ENCODE data around the gene MXRA7.

Gene MXRA7

DNA sequence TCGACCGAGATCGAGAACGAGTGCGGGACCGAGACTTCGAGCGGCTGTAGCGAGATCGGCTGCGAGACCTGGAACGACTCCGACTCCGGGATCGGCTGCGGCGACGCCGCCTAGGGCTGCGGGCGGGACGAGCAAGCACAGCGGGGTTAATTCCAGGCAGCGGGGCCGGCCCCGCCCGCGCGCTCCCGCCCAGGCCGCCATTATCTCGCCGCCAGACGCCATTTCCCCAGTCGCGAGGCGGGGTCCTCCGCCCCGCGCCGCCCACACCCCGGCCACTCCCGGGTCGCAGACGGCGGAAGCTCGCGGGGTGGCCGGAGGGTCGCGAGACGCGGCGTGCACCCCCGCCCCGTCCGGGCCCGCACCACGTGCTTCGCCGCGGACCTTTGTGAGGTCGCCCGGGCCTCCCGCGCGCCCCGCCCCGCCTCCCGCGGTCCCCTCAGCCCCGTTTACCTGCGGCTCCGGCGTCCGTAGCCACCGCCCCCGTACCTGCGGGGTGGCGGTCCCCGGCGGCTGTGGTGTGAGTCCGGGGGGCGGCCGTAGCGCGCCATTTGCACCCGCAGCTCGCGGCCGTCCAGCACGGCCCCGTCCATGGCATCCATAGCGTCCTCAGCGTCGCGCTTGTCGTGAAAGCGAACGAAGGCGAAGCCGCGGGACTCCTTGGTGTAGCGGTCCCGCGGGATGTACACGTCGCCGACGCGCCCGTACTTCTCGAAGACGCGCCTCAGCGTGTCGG lies 25.8 kb upstream of the MXRA7 start (continued):
- TF ChIP-seq ZNF311 (tag by site-specific recombination; IDR thresholded peaks at IDR 0.05; ENCODE audit: borderline replicate concordance) (no peak), ZNF571 (tag by site-specific recombination; IDR thresholded peaks at IDR 0.05) (no peak), ZNF558 (tag by site-specific recombination; IDR thresholded peaks at IDR 0.05) (no peak), IKZF3 (tag by site-specific recombination; IDR thresholded peaks at IDR 0.05) (0 out of 2 replicates have a peak, but pooled peaks have one; percentile 25), ZNF530 (tag by site-specific recombination; IDR thresholded peaks at IDR 0.05; ENCODE audit: low read depth) (no peak), ZIC2 (tag by site-specific recombination; IDR thresholded peaks at IDR 0.05) (peak; percentile 41; the same call in 1 of the 2 replicates), GLIS2 (tag by site-specific recombination; IDR thresholded peaks at IDR 0.05) (peak; percentile 49), ZNF792 (tag by site-specific recombination; IDR thresholded peaks at IDR 0.05) (no peak; the same call in 1 of the 2 replicates), ZBTB17 (tag by site-specific recombination; IDR thresholded peaks at IDR 0.05) (peak; percentile 94), ZNF341 (tag by site-specific recombination; IDR thresholded peaks at IDR 0.05; ENCODE audit: low read depth) (peak; percentile 19; the same call in 1 of the 2 replicates), ZNF521 (tag by site-specific recombination; IDR thresholded peaks at IDR 0.05) (no peak), ZNF747 (tag by site-specific recombination; IDR thresholded peaks at IDR 0.05) (no peak), TRIM28 (IDR thresholded peaks at IDR 0.05; ENCODE audit: borderline replicate concordance, low read length) (no peak), GFI1B (tag by site-specific recombination; IDR thresholded peaks at IDR 0.05) (no peak)
- TF ChIP-seq, protein P1, sequence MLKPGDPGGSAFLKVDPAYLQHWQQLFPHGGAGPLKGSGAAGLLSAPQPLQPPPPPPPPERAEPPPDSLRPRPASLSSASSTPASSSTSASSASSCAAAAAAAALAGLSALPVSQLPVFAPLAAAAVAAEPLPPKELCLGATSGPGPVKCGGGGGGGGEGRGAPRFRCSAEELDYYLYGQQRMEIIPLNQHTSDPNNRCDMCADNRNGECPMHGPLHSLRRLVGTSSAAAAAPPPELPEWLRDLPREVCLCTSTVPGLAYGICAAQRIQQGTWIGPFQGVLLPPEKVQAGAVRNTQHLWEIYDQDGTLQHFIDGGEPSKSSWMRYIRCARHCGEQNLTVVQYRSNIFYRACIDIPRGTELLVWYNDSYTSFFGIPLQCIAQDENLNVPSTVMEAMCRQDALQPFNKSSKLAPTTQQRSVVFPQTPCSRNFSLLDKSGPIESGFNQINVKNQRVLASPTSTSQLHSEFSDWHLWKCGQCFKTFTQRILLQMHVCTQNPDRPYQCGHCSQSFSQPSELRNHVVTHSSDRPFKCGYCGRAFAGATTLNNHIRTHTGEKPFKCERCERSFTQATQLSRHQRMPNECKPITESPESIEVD (tag by site-specific recombination; IDR thresholded peaks at IDR 0.05), result no peak

DNA sequence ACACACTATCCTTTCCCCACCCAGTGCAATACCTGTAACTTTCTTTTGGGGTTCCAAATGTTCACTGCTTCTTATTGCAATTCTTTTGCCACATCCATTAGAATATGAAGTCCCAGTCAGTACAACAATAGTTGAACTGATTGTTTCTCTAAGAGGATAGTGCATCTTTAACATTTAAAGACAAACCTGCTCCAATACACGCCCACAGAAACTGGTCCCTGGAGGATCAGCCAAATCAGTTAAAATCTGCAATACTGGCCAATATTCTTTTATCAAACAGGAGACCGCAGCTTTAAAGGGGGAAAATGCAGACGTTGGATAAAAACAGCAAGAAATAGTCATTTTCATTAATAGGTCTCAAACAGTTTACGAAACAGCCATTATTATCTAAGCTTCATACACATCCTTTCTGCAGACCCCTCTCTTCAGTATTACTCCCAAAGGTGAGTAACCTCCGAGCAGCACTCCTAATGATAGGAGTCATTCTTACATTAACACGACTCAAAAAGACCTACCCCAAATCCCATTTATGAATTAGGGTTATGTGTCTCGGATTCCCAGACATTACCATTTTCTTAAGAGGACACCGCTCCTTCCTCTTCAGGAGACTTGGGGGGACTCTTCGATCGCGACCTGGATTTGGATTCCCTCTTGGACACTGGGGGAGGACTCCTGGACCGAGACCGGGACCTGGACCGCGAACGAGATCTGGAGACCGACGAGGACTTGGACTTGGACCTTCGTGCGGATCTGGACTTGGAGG lies 25.0 kb upstream of the MXRA7 start:
- Histone ChIP-seq H3K9me3 (ENCODE audit: control insufficient read depth, insufficient read depth, low read depth, low read length) (no peaks in the 10 kb centered on the region), H3K27ac (ENCODE audit: extremely low read depth, low read depth, low read length) (peak overlapping the region; percentile 99), H3K4me3 (ENCODE audit: low read depth, low read length) (peak overlapping the region; percentile 67), H3K36me3 (ENCODE audit: control insufficient read depth in 2 of 2, insufficient read depth in 1 of 2, low read length in 2 of 2) (peaks cover 40 to 55% of the 10 kb centered on the region in 2 experiments), H3K4me1 (ENCODE audit: control insufficient read depth, insufficient read depth, low read length) (peaks cover 19% of the 10 kb centered on the region)
- ChIA-PET CTCF (interaction anchor here (0.6 to 2.0 kb wide), 8 partner anchors 9 to 272 kb away, joined by 3 to 6 read pairs (median 4); partner anchors contain the start of genes JMJD6 and METTL23), POLR2A (interaction anchor here (0.5 to 4.8 kb wide), 5 partner anchors 10 to 173 kb away, joined by 3 to 68 read pairs (median 7); partner anchors contain the start of genes JMJD6 and METTL23)
- TF ChIP-seq ZNF473 (tag by site-specific recombination; IDR thresholded peaks at IDR 0.05) (no peak), ZNF223 (tag by site-specific recombination; IDR thresholded peaks at IDR 0.05) (no peak), ZNF2 (tag by site-specific recombination; IDR thresholded peaks at IDR 0.05) (peak; percentile 72; the same call in 1 of the 2 replicates), ZNF423 (tag by site-specific recombination; IDR thresholded peaks at IDR 0.05) (no peak), ZNF394 (tag by site-specific recombination; IDR thresholded peaks at IDR 0.05; ENCODE audit: borderline replicate concordance) (peak; percentile 37; the same call in 1 of the 2 replicates), ZNF266 (tag by site-specific recombination; IDR thresholded peaks at IDR 0.05; ENCODE audit: low read depth) (no peak), REPIN1 (tag by site-specific recombination; IDR thresholded peaks at IDR 0.05; ENCODE audit: low read depth) (no peak), ZNF19 (tag by site-specific recombination; IDR thresholded peaks at IDR 0.05; ENCODE audit: low read depth) (no peak), ZNF146 (tag by site-specific recombination; IDR thresholded peaks at IDR 0.05) (no peak), ZNF112 (tag by site-specific recombination; IDR thresholded peaks at IDR 0.05) (no peak), ZBTB20 (tag by site-specific recombination; IDR thresholded peaks at IDR 0.05) (peak; percentile 4; the same call in 1 of the 2 replicates), HOXD13 (CRISPR knock-in tag; IDR thresholded peaks at IDR 0.05; ENCODE audit: borderline replicate concordance) (no peak), ZNF501 (tag by site-specific recombination; IDR thresholded peaks at IDR 0.05) (peak; percentile 72), ZNF211 (tag by site-specific recombination; IDR thresholded peaks at IDR 0.05; ENCODE audit: low read depth) (no peak), OVOL3 (tag by site-specific recombination; IDR thresholded peaks at IDR 0.05) (no peak), ZBTB8A (tag by site-specific recombination; IDR thresholded peaks at IDR 0.05) (no peak; the same call in 1 of the 2 replicates), ZBTB48 (tag by site-specific recombination; IDR thresholded peaks at IDR 0.05) (no peak), KLF1 (tag by site-specific recombination; IDR thresholded peaks at IDR 0.05) (no peak), ZNF239 (tag by site-specific recombination; IDR thresholded peaks at IDR 0.05) (no peak), TCF7L2 (IDR thresholded peaks at IDR 0.05; ENCODE audit: borderline replicate concordance, low read depth, low read length) (no peak)
- TF ChIP-seq, protein P2, sequence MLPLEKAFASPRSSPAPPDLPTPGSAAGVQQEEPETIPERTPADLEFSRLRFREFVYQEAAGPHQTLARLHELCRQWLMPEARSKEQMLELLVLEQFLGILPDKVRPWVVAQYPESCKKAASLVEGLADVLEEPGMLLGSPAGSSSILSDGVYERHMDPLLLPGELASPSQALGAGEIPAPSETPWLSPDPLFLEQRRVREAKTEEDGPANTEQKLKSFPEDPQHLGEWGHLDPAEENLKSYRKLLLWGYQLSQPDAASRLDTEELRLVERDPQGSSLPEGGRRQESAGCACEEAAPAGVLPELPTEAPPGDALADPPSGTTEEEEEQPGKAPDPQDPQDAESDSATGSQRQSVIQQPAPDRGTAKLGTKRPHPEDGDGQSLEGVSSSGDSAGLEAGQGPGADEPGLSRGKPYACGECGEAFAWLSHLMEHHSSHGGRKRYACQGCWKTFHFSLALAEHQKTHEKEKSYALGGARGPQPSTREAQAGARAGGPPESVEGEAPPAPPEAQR (tag by site-specific recombination; IDR thresholded peaks at IDR 0.05), result no peak

Data from HEK293 (cell line).